GM12873 (cell line): ENCODE results near the gene ZMYND8.

Experiments
- TF ChIP-seq, protein P1 (sequence below): IDR thresholded peaks from 2 replicates; pipeline ENCODE4 v1.5.1; 2012; ENCODE audit warnings: low read depth, mild to moderate bottlenecking, moderate library complexity, low read length, control low read depth; ENCODE audit not compliant: insufficient read depth; ENCODE audit errors: missing control alignments

The ZMYND8 gene

GRCh38 chr20:47361057-47361915, 4.8 kb upstream of the ZMYND8 start:
- TF ChIP-seq, protein P1, sequence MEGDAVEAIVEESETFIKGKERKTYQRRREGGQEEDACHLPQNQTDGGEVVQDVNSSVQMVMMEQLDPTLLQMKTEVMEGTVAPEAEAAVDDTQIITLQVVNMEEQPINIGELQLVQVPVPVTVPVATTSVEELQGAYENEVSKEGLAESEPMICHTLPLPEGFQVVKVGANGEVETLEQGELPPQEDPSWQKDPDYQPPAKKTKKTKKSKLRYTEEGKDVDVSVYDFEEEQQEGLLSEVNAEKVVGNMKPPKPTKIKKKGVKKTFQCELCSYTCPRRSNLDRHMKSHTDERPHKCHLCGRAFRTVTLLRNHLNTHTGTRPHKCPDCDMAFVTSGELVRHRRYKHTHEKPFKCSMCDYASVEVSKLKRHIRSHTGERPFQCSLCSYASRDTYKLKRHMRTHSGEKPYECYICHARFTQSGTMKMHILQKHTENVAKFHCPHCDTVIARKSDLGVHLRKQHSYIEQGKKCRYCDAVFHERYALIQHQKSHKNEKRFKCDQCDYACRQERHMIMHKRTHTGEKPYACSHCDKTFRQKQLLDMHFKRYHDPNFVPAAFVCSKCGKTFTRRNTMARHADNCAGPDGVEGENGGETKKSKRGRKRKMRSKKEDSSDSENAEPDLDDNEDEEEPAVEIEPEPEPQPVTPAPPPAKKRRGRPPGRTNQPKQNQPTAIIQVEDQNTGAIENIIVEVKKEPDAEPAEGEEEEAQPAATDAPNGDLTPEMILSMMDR, result no peak

GRCh38 chr20:47360297-47361056, 4.0 kb upstream of the ZMYND8 start:
- TF ChIP-seq, protein P1, result no peak

- TF ChIP-seq, protein P1, result no peak
These were observed 3.2 kb upstream of the ZMYND8 start for GRCh38 chr20:47359530-47360296.

DNA sequence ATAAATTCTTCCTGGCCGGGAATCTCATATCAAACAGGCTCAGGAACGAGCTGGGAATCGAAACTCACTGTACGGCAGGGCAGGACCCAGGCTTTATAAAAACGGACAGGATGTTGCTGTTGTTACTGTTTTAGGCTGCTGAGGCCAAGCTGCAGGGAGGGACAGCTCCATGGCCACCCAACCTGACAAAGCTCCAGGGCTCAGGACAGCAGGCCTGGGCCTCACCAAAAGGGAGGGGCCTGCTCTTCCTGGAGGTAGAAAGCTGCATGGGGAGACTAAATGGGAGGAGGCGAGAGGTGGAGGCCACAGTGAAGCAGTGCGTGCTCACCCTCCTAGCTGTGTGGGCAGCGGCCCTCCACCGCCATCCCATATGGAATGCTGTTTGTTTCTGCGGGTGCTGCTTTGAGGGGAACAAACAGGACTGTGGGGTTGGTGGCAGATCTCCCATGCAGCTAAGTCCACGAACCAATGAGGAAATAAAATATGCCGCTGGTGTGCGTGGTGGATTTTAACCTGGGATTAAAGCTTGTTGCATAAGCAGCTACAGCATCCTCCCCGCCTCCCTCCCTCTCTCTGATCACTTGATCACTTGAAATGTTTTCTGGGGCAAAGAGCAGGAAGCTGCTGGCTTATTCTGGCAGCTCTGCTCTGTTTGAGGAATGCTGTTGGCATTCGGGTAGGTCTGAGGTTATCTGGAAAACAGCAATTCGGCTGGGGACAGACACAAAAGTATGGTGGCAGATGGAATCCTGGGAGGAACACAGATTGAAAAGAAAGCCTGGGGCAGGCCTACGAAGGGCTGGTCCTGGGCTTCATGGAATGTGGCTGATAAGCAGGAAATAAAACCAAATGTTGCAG, 2.4 kb upstream of the ZMYND8 start:
- TF ChIP-seq, protein P1, result no peak

DNA sequence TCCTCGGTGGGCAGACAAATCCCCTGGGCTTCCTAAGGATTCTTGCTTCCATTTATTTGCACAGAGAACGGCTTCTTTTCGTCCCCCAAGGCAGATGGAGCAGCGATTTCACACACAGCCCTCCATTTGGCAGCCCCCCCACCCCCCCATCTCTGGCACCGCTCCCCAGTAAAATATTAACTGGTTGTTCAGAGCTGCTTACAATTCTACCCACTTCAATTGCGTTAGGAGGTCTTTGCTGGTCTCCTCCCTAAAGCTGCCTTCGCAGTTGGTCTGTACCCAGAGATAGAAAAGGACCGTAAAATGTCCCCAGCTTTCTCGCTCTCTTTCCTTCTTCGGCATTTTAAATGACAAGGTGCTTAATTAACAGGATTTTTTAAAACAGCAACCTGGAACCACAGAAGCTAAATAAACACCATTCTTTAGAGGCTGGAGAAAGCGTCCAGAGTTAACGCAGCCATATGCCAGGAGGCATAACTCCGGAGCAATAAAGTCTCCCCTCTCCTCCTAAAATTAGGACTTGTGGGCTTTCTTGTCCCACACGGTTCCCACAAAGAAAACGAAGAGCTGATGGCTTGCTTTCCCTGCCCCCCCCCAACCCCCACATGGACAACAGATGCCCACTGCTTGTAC, 1.7 kb upstream of the ZMYND8 start:
- TF ChIP-seq, protein P1, result no peak

GRCh38 chr20:47357296-47358038, 968 bp upstream of the ZMYND8 start:
- TF ChIP-seq, protein P1, result no peak
